Pancreas (tissue), 10 donors: ENCODE results near the gene LRP6. TPM values are rescaled to one million over a fixed set of nuclear protein-coding genes. Genes with fewer than 3 reads are reported as not detected.
"Not testable (repeated sequence)": the region's sequence is repeated elsewhere in the genome, so short reads cannot be mapped to it uniquely, and the experiment has no call there.

Experiments
- ATAC-seq, 4 donors: fragments of 200-7000 bp; cut with Tn5 transposase; one replicate each; pipeline versions ENCODE4 v1.8.0 to v1.9.1; 2020; ENCODE audit warnings: mild to moderate bottlenecking in 4 of 4, moderate library complexity in 4 of 4
- DNase-seq, 6 donors: peaks; one replicate each; pipeline ENCODE4 v3.0.0-alpha.2; 2020
- FAIRE-seq: peaks from 2 replicates; lab custom pipeline; 2012; peaks lifted over from hg19 to GRCh38; lab: Jason Lieb, UNC
- H3K27ac ChIP-seq, 4 donors: fragments of 200-600 bp; sonication (generic); 1 replicate in 3 of 4; 2 replicates in 1 of 4; pipeline versions ENCODE4 v1.5.0 to v1.8.0; 2020
- H3K27me3 ChIP-seq, 4 donors: fragments of 200-600 bp; one replicate each; pipeline ENCODE4 v1.8.0; 2021
- H3K36me3 ChIP-seq, 3 donors: fragments of 200-600 bp; sonication (generic) in 1 of 3; one replicate each; pipeline versions ENCODE4 v1.5.0 to v1.8.0; 2020 to 2021
- H3K4me1 ChIP-seq, 3 donors: fragments of 200-600 bp; one replicate each; pipeline ENCODE4 v1.8.0; 2021
- H3K4me3 ChIP-seq, 4 donors: fragments of 200-600 bp; sonication (generic) in 2 of 4; one replicate each; pipeline versions ENCODE4 v1.5.0 to v1.8.0; 2020 to 2021
- H3K9me3 ChIP-seq, 4 donors: fragments of 200-600 bp; one replicate each; pipeline ENCODE4 v1.8.0; 2021
- CTCF ChIP-seq, 4 donors: fragments of 200-600 bp; sonication (generic) in 3 of 4; IDR thresholded peaks; one replicate each; pipeline versions ENCODE4 v1.5.0 to v1.8.0; 2021; ENCODE audit warnings: antibody characterized with exemption in 4 of 4
- WGBS, 2 donors: extraction: QIAGEN DNeasy Blood & Tissue Kit; methylation state at CpG; one replicate each; pipeline ENCODE4 v1.1.7; 2013; 5-methylcytosine and 5-hydroxymethylcytosine counted together
- intact Hi-C, 3 donors: fragments of 100-400 bp; cut with DNase I; formaldehyde crosslinking; loops; one replicate each; pipeline versions ENCODE4 v1.11.1 to v1.14.2; 2022
- polyA plus RNA-seq, 2 donors: library from polyadenylated mRNA; stranded (reverse); fragments of 200-250 nt; gene quantifications; one replicate each; pipeline ENCODE4 v1.2.3, GENCODE V29; 2013
- total RNA-seq, 6 donors: library from RNA; stranded (reverse); fragmentation: NEBNext Ultra II Directional in 4 of 6; extraction: Animal tissue kit (Norgen Biotek cat#: 25700) in 4 of 6; gene quantifications; one replicate each; pipeline versions ENCODE4 v1.2.1 to v1.2.4, GENCODE V29; 2021 to 2023
- donor health status: healthy with polysubstance abuse.
- donor health status: DM: no; HTN: no; CAD: no; lungs with moderate emphysema.
- donor health status: DM: no; HTN: no; CAD: no.
- donor health status: control.
- donor health status: control.
- donor health status: Bipolar disorder and iron deficiency.
- donor health status: DM: yes; HTN: yes; CAD: no.
- donor health status: DM: no; HTN: no; CAD: no.
- donor health status: DM: no; HTN: no; CAD: no.
- donor health status: DM: yes; HTN: yes; CAD: no.

Gene LRP6
- total and polyA plus RNA-seq, 8 donors: 6.1 to 28.3 (median 21.2) TPM

- H3K9me3 ChIP-seq: no peaks in the 10 kb centered on the region
- no peak for TF ChIP-seq CTCF (IDR thresholded peaks at IDR 0.05)
- no peak for FAIRE-seq
- DNase-seq: no peak
- H3K27me3 ChIP-seq: no peaks in the 10 kb centered on the region
- WGBS, 2 donors: 94 to 98% methylated on average over 4 of the region's 4 CpGs
- no peak overlapping the region for H3K4me3 ChIP-seq
- intact Hi-C loops: no loop called here
- no peaks in the 10 kb centered on the region for H3K4me1 ChIP-seq
- H3K27ac ChIP-seq: no peak overlapping the region
- H3K36me3 ChIP-seq: no peaks in the 10 kb centered on the region
- no peak for ATAC-seq
Measured at GRCh38 chr12:12115514-12115913, 151.3 kb downstream of the LRP6 start.

- DNase-seq, H3K4me1 ChIP-seq, H3K4me3 ChIP-seq, FAIRE-seq, ATAC-seq, H3K27ac ChIP-seq, H3K27me3 ChIP-seq, H3K9me3 ChIP-seq, H3K36me3 ChIP-seq, intact Hi-C loops: not testable (repeated sequence)
- WGBS, 2 donors: 87 to 94% methylated on average over 37 of the region's 37 CpGs
Measured at GRCh38 chr12:12110923-12111555, 155.8 kb downstream of the LRP6 start.

DNA sequence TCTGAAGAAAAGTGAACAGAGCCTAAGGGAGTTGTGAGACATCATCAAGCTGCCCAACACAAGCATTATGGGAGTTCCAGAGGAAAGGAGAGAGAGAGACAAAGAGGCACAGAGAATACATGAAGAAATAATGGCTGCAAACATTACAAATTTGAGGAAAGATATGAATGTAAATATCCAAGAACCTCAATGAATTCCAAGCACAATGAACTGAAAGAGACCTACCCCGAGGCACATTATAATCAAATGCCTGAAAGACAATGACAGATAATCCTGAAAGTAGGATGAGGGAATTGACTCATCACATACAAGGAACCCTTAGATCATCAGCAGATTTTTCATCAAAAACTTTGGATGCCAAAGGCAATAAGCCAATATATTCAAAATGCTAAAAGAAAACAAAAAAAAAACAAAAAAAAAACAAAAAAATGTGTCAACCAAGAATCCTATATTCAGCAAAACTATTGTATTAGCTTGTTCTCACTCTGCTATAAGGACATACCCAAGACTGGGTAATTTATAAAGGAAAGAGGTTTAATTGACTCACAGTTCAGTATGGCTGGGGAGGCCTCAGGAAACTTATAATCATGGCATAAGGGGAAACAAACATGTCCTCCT lies 158.3 kb downstream of the LRP6 start:
- no peak for FAIRE-seq
- WGBS, 2 donors: 93 to 96% methylated on average over 1 of the region's 1 CpG
- intact Hi-C loops: no loop called here

GRCh38 chr12:12107678-12108077 lies 159.2 kb downstream of the LRP6 start:
- FAIRE-seq (no peak), DNase-seq (no peak), ATAC-seq (no peak)
- 91 to 92% methylated on average over 5 to 6 of the region's 6 CpGs for WGBS, 2 donors
- Histone ChIP-seq H3K27ac (no peak overlapping the region), H3K4me1 (no peaks in the 10 kb centered on the region), H3K9me3 (no peaks in the 10 kb centered on the region), H3K36me3 (no peaks in the 10 kb centered on the region), H3K27me3 (no peaks in the 10 kb centered on the region), H3K4me3 (no peak overlapping the region)
- no peak for TF ChIP-seq CTCF (IDR thresholded peaks at IDR 0.05)
- intact Hi-C loops: no loop called here

More for the DNA sequence above, 158.3 kb downstream of the LRP6 start:
- H3K9me3 ChIP-seq: no peaks in the 10 kb centered on the region
- H3K4me3 ChIP-seq: no peak overlapping the region
- ATAC-seq (no peak), DNase-seq (no peak)
- no peaks in the 10 kb centered on the region for H3K4me1 ChIP-seq
- no peaks in the 10 kb centered on the region for H3K27me3 ChIP-seq
- TF ChIP-seq CTCF (IDR thresholded peaks at IDR 0.05): no peak
- no peak overlapping the region for H3K27ac ChIP-seq
- no peaks in the 10 kb centered on the region for H3K36me3 ChIP-seq

DNA sequence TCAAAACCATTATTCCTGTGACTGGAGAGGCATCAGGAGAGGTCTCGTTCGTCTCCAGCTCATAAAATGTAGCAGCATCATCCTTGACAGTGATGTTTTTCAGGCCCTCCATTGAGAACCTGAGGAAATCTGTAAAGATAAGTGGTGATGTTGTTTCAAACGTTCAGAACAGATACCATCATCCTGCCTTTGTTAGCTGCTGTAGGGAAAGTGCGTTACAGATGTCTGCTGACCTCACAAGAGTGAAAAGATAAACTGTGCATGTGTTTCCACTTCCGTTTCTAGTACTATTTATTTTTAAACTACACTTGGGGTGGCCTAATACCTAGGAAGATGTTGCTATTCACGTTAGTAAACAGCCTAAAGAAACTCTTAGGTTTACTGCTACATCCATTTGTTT lies 167.7 kb downstream of the LRP6 start:
- TF ChIP-seq CTCF (IDR thresholded peaks at IDR 0.05): no peak
- Histone ChIP-seq H3K36me3 (no peaks in the 10 kb centered on the region), H3K4me3 (no peak overlapping the region), H3K4me1 (no peaks in the 10 kb centered on the region), H3K9me3 (no peaks in the 10 kb centered on the region), H3K27ac (no peak overlapping the region), H3K27me3 (no peaks in the 10 kb centered on the region)
- ATAC-seq (no peak), DNase-seq (no peak), FAIRE-seq (no peak)
- intact Hi-C loops: no loop called here
- WGBS, 2 donors: 77 to 79% methylated on average over 6 of the region's 6 CpGs
